HG03095 (cell line): Measurements from ENCODE around the gene ZNF683.

Experiments
- ATAC-seq: cut with Tn5 transposase; IDR thresholded peaks from one replicate; pipeline ENCODE4 v1.9.1; 2021; ENCODE audit warnings: moderate library complexity; ENCODE audit not compliant: unreplicated experiment

The ZNF683 gene

GRCh38 chr1:26315874-26316850 is 56.4 kb downstream of the ZNF683 start:
- no peak for ATAC-seq

GRCh38 chr1:26314501-26314900 is 58.0 kb downstream of the ZNF683 start:
- ATAC-seq = no peak
